DMS79 (cell line): Measurements from ENCODE around the gene MACROH2A1.

Source experiments
- DNase-seq: peaks from one replicate; lab custom pipeline; 2025; lab: John Stamatoyannopoulos, UW

MACROH2A1 gene

GRCh38 chr5:135398855-135399793 lies at the start of gene MACROH2A1:
MACROH2A1 (minus strand) TSS chr5:135399231; CDS start chr5:135389093, 10,138 bp downstream.
- DNase-seq: peak; percentile 26

- DNase-seq: no peak
Observed at GRCh38 chr5:135448071-135448739, 49.2 kb upstream of the MACROH2A1 start.

- peak; percentile 9 for DNase-seq
Observed at GRCh38 chr5:135447298-135447929, 48.4 kb upstream of the MACROH2A1 start, which contains the start of gene DCANP1. DCANP1 (minus strand) TSS chr5:135447348; CDS start chr5:135447108, 240 bp downstream.

GRCh38 chr5:135446615-135447014 lies 47.6 kb upstream of the MACROH2A1 start:
- DNase-seq: no peak

- DNase-seq: no peak
Observed at GRCh38 chr5:135446206-135446605, 47.2 kb upstream of the MACROH2A1 start.

GRCh38 chr5:135445306-135445985 lies 46.4 kb upstream of the MACROH2A1 start:
- DNase-seq: no peak

GRCh38 chr5:135444881-135445280 lies 45.9 kb upstream of the MACROH2A1 start:
- no peak for DNase-seq

- no peak for DNase-seq
Observed at GRCh38 chr5:135444360-135444759, 45.3 kb upstream of the MACROH2A1 start.

GRCh38 chr5:135443161-135443960 lies 44.3 kb upstream of the MACROH2A1 start:
- no peak for DNase-seq

GRCh38 chr5:135442431-135443160 lies 43.6 kb upstream of the MACROH2A1 start:
- DNase-seq: no peak

- DNase-seq: no peak
Observed at GRCh38 chr5:135441919-135442318, 42.9 kb upstream of the MACROH2A1 start.

GRCh38 chr5:135441350-135441831 lies 42.4 kb upstream of the MACROH2A1 start:
- no peak for DNase-seq

GRCh38 chr5:135440916-135441315 lies 41.9 kb upstream of the MACROH2A1 start:
- no peak for DNase-seq

- DNase-seq: no peak
Observed at GRCh38 chr5:135439231-135440205, 40.5 kb upstream of the MACROH2A1 start.

GRCh38 chr5:135438636-135439221 lies 39.7 kb upstream of the MACROH2A1 start:
- DNase-seq: no peak

GRCh38 chr5:135437796-135438560 lies 38.9 kb upstream of the MACROH2A1 start:
- peak; percentile 40 for DNase-seq

GRCh38 chr5:135437422-135437795 lies 38.4 kb upstream of the MACROH2A1 start:
- no peak for DNase-seq

- no peak for DNase-seq
Observed at GRCh38 chr5:135436951-135437418, 38.0 kb upstream of the MACROH2A1 start.
